Articular chondrocyte of knee joint (primary cell): Measurements from ENCODE around the gene ANGPTL1. TPM values are rescaled to one million over a fixed set of nuclear protein-coding genes. Genes with fewer than 3 reads are reported as not detected.

Source experiments
- total RNA-seq: library from RNA; depleted of rRNA; stranded (reverse); fragments of >200 nt; gene quantifications from 2 replicates; pipeline ENCODE4 v1.2.3, GENCODE V29; 2012

The ANGPTL1 gene
- 10.1 and 14.5 TPM in 2 replicates for total RNA-seq

GRCh38 chr1:178870944-178871343, at the start of gene ANGPTL1:
ANGPTL1 (minus strand) TSS chr1:178871077; CDS start chr1:178865776, 5,301 bp downstream.

Other genes starting within 250 kb of the ANGPTL1 start
- 55.4 and 80.6 TPM in 2 replicates for gene RALGPS2, start 145.8 kb downstream of the ANGPTL1 start, total RNA-seq
- 57.2 and 57.6 TPM in 2 replicates for gene FAM20B, start 154.8 kb upstream of the ANGPTL1 start, total RNA-seq
- 24.2 and 29.1 TPM in 2 replicates for gene TOR3A, start 211.0 kb upstream of the ANGPTL1 start, total RNA-seq